ENCODE data around the gene HLF.

HLF gene

DNA sequence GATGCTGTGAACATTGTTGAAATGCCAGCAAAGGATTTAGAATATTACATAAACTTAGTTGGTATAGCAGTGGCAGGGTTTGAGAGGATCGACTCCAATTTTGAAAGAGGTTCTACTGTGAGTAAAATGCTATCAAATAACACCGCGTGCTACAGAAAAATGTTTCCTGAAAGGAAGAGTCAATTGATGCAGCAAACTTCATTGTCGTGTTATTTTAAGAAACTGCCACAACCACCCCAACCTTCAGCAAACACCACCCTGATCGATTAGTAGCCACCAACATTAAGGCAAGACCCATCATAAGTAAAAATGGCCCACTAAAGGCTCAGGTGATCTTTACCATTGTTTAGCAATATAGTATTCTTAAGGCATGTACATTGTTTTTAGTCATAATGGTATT, 27.3 kb downstream of the HLF start:
- Histone ChIP-seq H3K4me3 (replicated peaks; ENCODE audit: low read depth, low read length) (no peak overlapping the region), H3K27me3 (replicated peaks; ENCODE audit: control insufficient read depth, insufficient read depth, low read length) (no peaks in the 10 kb centered on the region; the same call in 1 of the 2 replicates), H3K36me3 (ENCODE audit: control insufficient read depth, insufficient read depth, low read length) (no peaks in the 10 kb centered on the region)
- TF ChIP-seq, protein P1, sequence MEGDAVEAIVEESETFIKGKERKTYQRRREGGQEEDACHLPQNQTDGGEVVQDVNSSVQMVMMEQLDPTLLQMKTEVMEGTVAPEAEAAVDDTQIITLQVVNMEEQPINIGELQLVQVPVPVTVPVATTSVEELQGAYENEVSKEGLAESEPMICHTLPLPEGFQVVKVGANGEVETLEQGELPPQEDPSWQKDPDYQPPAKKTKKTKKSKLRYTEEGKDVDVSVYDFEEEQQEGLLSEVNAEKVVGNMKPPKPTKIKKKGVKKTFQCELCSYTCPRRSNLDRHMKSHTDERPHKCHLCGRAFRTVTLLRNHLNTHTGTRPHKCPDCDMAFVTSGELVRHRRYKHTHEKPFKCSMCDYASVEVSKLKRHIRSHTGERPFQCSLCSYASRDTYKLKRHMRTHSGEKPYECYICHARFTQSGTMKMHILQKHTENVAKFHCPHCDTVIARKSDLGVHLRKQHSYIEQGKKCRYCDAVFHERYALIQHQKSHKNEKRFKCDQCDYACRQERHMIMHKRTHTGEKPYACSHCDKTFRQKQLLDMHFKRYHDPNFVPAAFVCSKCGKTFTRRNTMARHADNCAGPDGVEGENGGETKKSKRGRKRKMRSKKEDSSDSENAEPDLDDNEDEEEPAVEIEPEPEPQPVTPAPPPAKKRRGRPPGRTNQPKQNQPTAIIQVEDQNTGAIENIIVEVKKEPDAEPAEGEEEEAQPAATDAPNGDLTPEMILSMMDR (IDR thresholded peaks at IDR 0.05; ENCODE audit: insufficient read depth, low read length, poor library complexity, severe bottlenecking) = no peak
- no peak for DNase-seq (ENCODE audit: extremely low read depth, insufficient read length)

DNA sequence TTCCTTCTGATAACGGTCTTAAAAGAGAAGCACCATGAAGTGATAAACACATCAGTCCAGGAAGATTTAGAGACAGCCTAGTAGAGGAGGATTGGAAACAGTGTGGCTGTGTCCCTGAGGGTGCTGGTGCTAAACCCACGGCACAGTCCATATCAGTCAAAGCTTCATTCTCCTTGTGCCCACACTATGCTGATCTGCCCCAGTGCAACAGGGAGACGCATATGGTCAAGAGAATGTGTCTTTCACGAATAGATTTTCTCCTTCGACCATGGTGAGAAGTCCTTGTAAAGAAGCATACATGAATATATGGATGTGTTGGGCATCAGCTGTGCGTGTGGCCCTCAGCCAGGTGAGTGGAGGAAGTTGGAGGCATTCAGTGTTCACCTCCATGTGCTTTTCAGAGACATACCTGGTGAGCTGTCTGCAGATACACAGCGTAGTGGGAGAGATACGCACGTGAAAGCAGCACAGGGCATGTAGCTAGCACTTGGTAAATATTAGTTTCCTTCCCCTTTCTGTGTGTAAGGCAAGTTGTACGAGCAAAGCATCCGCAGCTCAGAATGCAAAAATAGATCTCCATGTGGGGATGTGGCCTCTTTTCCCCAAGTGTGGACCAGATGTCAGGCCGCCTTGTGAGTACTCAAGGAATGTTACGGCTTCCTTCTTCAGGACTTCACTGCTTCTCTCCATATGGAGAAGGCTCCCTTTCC, 29.4 kb downstream of the HLF start:
- H3K4me3 ChIP-seq (replicated peaks; ENCODE audit: low read depth, low read length) = no peak overlapping the region
- TF ChIP-seq, protein P1 (IDR thresholded peaks at IDR 0.05; ENCODE audit: insufficient read depth, low read length, poor library complexity, severe bottlenecking) = no peak
- no peak for DNase-seq (ENCODE audit: extremely low read depth, insufficient read length)
- no peaks in the 10 kb centered on the region for H3K36me3 ChIP-seq (ENCODE audit: control insufficient read depth, insufficient read depth, low read length)
- no peaks in the 10 kb centered on the region; the same call in 1 of the 2 replicates for H3K27me3 ChIP-seq (replicated peaks; ENCODE audit: control insufficient read depth, insufficient read depth, low read length)

DNA sequence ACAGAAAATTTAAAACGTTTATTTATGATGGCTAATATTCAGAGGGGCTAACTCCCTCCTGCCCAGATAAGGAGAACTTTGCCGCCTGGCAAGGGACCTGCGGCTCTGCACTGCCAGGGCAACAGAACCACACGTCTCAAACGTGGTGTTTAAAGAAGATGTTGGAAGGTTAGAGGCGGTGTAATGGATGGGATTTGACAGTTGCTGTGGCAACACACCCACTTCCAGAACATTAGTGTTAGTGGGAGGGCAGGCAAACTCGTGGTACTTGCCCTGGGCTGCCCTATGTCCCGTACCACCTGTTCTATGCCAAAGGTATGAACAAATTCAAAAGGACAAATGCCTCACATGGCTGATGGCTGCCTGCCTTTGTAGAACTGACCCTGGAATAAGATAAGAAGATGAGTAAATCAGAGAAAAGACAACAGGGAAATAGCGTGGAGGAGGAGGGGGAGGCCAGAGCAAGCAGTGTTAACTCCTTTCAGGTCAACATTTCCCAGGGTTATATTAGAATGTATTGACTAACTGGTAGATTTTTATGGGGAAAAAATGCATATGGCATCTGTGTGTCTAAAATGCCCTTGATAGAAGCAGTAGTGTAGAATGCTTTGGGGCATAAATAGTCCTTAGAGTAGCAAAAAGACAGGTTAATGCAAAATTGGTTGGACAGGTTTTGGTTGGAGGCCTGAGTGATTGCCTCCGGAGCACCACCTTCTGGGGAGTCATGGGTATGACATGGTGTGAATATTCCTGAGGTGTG, 30.8 kb downstream of the HLF start:
- H3K4me3 ChIP-seq (replicated peaks; ENCODE audit: low read depth, low read length) = no peak overlapping the region
- no peak for DNase-seq (ENCODE audit: extremely low read depth, insufficient read length)
- H3K27me3 ChIP-seq (replicated peaks; ENCODE audit: control insufficient read depth, insufficient read depth, low read length) = no peaks in the 10 kb centered on the region; the same call in 1 of the 2 replicates
- TF ChIP-seq, protein P1 (IDR thresholded peaks at IDR 0.05; ENCODE audit: insufficient read depth, low read length, poor library complexity, severe bottlenecking) = peak; percentile 83
- H3K36me3 ChIP-seq (ENCODE audit: control insufficient read depth, insufficient read depth, low read length) = no peaks in the 10 kb centered on the region

DNA sequence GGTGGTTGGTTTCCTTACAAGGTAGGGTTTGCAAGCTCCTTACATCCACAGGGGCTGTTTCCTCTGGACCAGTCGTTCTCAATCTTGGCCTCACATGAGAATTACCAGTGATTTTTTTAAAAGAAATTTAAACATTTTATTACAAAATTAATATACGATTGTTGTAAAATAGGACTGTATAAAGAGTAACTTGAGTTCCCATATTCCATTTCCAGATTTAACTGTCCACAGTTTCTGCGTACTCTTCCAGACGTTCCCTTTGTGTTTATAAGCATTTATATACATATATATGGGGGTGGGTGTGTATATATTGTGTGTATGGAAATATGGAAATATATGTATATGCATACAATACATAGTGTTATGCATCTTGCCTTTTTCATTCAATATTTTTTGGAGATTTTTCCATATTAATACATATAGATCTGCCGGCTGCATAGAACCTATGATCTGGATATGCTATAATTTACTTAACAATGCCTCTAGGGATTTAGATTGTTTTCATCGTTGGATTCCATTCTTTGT, 31.5 kb downstream of the HLF start:
- Histone ChIP-seq H3K27me3 (replicated peaks; ENCODE audit: control insufficient read depth, insufficient read depth, low read length) (no peaks in the 10 kb centered on the region; the same call in 1 of the 2 replicates), H3K36me3 (ENCODE audit: control insufficient read depth, insufficient read depth, low read length) (no peaks in the 10 kb centered on the region), H3K4me3 (replicated peaks; ENCODE audit: low read depth, low read length) (no peak overlapping the region)
- TF ChIP-seq, protein P1 (IDR thresholded peaks at IDR 0.05; ENCODE audit: insufficient read depth, low read length, poor library complexity, severe bottlenecking) = no peak
- DNase-seq (ENCODE audit: extremely low read depth, insufficient read length) = no peak

DNA sequence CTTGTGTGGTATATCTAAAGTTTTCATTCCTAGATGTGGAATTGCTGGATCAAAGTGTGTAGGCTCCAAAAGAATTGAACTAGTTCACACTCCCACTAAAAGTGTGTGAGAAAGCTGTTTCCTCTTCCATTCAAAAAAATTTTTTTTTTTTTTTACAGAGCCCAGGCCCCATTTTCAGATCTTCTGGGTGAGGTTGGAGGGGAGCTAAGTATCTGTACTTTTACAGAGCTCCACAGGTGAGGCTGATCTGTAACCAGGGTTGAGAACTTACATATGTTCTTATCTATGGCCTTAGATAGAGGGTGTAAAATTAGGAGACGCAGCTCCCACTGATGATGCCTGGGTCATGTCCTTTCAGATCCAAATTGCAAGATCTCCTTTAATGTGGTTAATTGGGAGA, 31.9 kb downstream of the HLF start:
- TF ChIP-seq, protein P1 (IDR thresholded peaks at IDR 0.05; ENCODE audit: insufficient read depth, low read length, poor library complexity, severe bottlenecking) = no peak

More for the DNA sequence above, 31.9 kb downstream of the HLF start:
- H3K4me3 ChIP-seq (replicated peaks; ENCODE audit: low read depth, low read length) = no peak overlapping the region
- H3K36me3 ChIP-seq (ENCODE audit: control insufficient read depth, insufficient read depth, low read length) = no peaks in the 10 kb centered on the region
- no peaks in the 10 kb centered on the region; the same call in 1 of the 2 replicates for H3K27me3 ChIP-seq (replicated peaks; ENCODE audit: control insufficient read depth, insufficient read depth, low read length)
- DNase-seq (ENCODE audit: extremely low read depth, insufficient read length) = no peak

Measured in GM06990 (cell line).